NCI-H2171 treated with DMSO at 0.1 percent for 48 hours (cell line): Measurements from ENCODE around the gene ZNF24.

Experiments used
- DNase-seq: peaks from one replicate; lab custom pipeline; 2025; lab: John Stamatoyannopoulos, UW

ZNF24 gene

DNA sequence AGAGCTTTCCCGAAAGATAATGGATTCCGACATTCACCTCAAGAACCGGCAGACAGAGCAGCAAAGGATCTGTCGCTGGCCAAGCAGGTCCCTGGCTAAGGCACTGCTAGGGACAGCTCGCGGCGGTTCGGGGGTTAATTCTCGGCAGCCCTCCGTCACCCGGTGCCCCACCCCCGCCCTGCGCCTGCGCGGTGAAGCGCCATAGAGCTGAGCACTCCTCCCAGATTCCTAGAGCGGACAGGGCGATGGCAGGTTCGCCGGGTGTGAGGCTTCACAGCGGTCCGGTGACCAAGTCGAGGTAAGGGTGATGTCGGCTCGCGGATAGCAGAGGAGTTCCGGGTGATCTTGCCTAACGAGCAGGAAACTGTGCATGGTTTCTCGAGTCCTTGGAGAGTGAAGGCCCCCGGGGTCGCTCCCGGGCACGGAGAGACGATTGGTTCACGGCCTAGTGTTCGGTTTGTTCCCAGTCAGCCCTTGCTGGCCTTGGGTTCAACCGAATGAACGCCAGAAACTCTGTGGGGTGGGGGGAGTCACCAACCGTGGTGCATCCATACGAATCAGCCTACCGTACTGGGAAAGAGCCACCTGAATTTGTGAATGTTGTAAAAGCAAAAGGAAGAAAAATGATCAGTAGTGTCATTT is 54.0 kb downstream of the ZNF24 start, which contains the start of gene ZSCAN30:
ZSCAN30 (minus strand) TSS at position 136 of the 642 bp plus-strand sequence. CDS start 25,877 bp downstream, outside the sequence.
- DNase-seq: peak; percentile 93

DNA sequence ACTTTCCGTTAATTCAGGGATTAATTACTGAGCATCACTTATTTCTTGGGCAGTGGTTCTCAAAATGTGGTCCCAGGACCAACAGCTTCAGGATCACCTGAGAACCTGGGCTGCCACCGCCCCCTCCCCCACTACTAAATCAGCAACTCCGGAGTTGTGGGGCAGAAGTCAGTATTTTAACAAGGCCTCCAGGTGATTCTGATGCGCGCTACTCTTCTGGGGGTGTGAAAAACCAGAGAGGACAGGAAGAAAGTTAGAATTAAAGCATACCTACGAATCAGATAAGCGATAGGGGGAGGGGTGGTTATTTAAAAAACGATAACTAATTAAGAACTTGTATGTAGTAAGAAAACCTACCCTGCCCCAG is 54.5 kb downstream of the ZNF24 start:
- DNase-seq: no peak

DNA sequence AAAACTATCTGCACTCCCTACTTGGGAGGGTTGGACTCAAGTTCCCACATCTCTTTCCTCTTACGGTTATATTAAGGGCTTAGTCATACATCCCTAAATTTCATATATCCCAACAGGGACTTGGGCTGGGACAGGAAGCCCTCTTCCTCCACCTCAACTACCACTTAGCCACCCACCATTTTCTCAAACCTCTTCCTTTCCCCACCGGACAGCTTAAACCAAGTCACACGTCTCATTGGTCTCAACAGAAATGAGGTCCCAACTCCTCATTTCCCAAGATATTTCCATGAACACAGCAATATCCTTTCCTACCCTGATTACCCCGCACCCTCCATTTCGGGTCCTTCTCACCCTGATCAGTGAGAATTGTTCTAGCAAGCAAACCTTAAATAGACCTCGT is 54.9 kb downstream of the ZNF24 start:
- no peak for DNase-seq

DNA sequence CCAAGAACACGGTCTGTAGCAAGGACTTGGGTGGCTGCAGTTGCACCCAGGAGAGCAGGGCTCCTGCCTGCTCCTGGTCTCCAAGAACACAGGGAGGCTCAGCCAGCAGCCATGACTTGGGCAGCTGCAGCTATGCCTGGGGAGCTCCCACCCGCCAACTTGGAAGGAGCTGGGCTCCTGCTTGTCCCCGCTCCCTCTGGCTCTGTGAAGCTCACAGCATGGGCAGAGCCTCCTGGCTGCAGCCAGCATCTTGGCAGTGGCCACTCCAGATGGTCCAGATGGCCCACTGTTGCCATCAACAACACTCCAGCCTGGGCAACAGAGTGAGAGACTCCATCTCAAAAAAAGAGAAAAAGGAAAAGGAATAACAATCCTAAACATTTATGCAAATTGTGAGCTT is 59.4 kb downstream of the ZNF24 start:
- no peak for DNase-seq

DNA sequence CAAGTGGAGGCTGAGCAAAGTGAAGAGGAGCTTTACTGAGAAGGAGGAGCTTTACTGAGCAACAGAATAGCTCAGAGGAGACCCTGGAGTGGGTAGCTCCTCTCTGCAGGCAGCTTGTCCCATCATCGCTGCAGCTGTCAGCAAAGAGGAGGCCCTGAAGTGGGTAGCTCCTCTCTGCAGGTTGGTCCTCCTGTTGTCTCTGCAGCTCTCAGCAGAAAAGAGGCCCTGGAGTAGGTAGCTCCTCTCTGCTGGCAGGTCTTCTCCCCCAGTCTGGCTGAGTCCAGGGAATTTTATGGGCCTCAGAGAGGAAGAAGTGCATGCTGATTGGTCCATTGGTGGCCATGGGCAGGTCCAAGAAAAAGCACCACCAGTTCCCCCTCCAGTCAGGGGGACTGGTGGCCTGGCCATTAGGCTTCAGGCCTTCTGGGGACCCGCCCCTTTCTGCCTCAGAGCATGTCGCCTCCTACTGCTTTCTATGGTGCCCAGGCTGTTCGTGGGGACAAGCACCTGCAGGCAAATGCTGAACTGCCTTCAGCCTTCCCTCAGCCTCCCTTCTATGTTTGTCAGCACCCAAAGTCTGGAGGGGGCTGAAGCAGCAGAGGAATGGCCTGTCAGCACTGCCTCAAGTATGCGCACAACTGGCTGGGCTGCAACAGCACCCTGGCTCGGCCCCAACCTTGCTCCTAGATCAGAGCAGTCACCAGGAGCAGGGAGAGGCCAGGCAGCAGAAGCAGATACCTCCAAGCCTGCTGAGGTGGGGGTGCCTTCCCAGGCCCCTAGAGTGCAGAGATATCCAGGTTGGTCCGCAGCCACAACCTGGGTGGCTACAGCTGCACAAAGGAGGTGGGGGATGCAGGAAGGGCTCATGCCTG is 60.1 kb downstream of the ZNF24 start:
- no peak for DNase-seq

DNA sequence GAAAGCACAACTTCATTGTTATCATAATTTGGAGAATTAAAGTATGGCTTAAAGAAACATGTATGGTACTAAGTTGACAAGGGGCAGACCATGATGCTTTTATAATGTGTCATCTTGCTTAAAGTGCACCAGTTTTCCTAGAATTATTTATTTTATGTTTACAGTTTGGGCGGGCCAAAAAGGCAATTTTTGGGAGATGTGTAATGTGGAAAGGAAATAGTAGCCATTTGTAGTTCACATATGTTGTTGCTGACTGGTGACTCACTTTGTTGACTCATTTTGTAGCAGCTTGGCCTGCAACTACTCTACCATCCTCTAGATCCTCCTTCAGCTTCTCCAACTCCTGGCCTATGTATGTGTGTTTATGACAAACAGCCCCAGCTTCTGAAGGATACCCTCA is 61.9 kb downstream of the ZNF24 start:
- DNase-seq: no peak
